Lower leg skin (tissue), 4 donors: ENCODE data around the gene DAGLA. TPM values are rescaled to one million over a fixed set of nuclear protein-coding genes. Genes with fewer than 3 reads are reported as not detected.
"Not testable (repeated sequence)": the region's sequence is repeated elsewhere in the genome, so short reads cannot be mapped to it uniquely, and the experiment has no call there.

ENCODE experiments used
- DNase-seq, 2 donors: peaks; one replicate each; pipeline ENCODE4 v3.0.0-alpha.2; 2019; ENCODE audit warnings: low spot score in 2 of 2
- H3K4me3 ChIP-seq: fragments of 200-600 bp; sonication (generic); 2 replicates; pipeline ENCODE4 v1.5.1; 2017; ENCODE audit warnings: mild to moderate bottlenecking, low read depth; ENCODE audit not compliant: poor library complexity, severe bottlenecking
- CTCF ChIP-seq, 3 donors: fragments of 450-650 bp; IDR thresholded peaks; one replicate each; pipeline ENCODE4 v1.5.1; 2016; ENCODE audit warnings: antibody characterized with exemption in 3 of 3, mild to moderate bottlenecking in 3 of 3, moderate library complexity in 2 of 3
- POLR2A ChIP-seq, 2 donors: fragments of 450-650 bp; IDR thresholded peaks; one replicate each; pipeline ENCODE4 v1.6.1; 2016 to 2017; ENCODE audit warnings: antibody characterized with exemption in 2 of 2, mild to moderate bottlenecking in 1 of 2, moderate library complexity in 1 of 2
- WGBS, 2 donors: methylation state at CpG; one replicate each; pipeline ENCODE4 v1.1.5; 2018; 5-methylcytosine and 5-hydroxymethylcytosine counted together
- intact Hi-C: fragments of 100-400 bp; cut with DNase I; formaldehyde crosslinking; loops from one replicate; pipeline ENCODE4 v1.15.0; 2023; ENCODE audit warnings: low total_unique reads
- total RNA-seq, 4 donors: library from RNA; depleted of rRNA; stranded (reverse); fragments of >200 nt; gene quantifications; one replicate each; pipeline ENCODE4 v1.1.0, GENCODE V29; 2016

The DAGLA gene
- total RNA-seq, 4 donors from 2014 or later: 0.23 to 1.8 (median 0.79) TPM

- no peak for DNase-seq
- no peak overlapping the region for H3K4me3 ChIP-seq
- no peak for TF ChIP-seq CTCF (IDR thresholded peaks at IDR 0.05)
- TF ChIP-seq POLR2A (IDR thresholded peaks at IDR 0.05): no peak
- WGBS, 2 donors: 65% methylated on average over 11 of the region's 11 CpGs
- intact Hi-C loops: no loop called here
Observed at GRCh38 chr11:61657566-61658290, 22.5 kb upstream of the DAGLA start.

- DNase-seq: no peak
- TF ChIP-seq POLR2A (IDR thresholded peaks at IDR 0.05): no peak
- 84 to 86% methylated on average over 8 of the region's 8 CpGs for WGBS, 2 donors
- H3K4me3 ChIP-seq: no peak overlapping the region
- intact Hi-C loops: no loop called here
Observed at GRCh38 chr11:61659413-61660196, 20.6 kb upstream of the DAGLA start.

GRCh38 chr11:61660997-61661396 lies 19.2 kb upstream of the DAGLA start:
- DNase-seq, intact Hi-C loops, H3K4me3 ChIP-seq: not testable (repeated sequence)
- WGBS, 2 donors: 69 to 80% methylated on average over 4 of the region's 4 CpGs

GRCh38 chr11:61666684-61667297 lies 13.4 kb upstream of the DAGLA start:
- 72% methylated on average over 3 of the region's 3 CpGs for WGBS, 2 donors
- no peak overlapping the region for H3K4me3 ChIP-seq
- intact Hi-C loops: no loop called here
- no peak for DNase-seq
- TF ChIP-seq POLR2A (IDR thresholded peaks at IDR 0.05) (no peak), CTCF (IDR thresholded peaks at IDR 0.05) (no peak)

GRCh38 chr11:61667684-61668305 lies 12.4 kb upstream of the DAGLA start:
- no peak for TF ChIP-seq POLR2A (IDR thresholded peaks at IDR 0.05)
- TF ChIP-seq CTCF (IDR thresholded peaks at IDR 0.05): no peak
- no peak overlapping the region for H3K4me3 ChIP-seq
- DNase-seq: no peak
- intact Hi-C loops: no loop called here
- 86 to 88% methylated on average over 6 of the region's 6 CpGs for WGBS, 2 donors

GRCh38 chr11:61669417-61669816 lies 10.8 kb upstream of the DAGLA start:
- DNase-seq: no peak
- intact Hi-C loops: no loop called here
- H3K4me3 ChIP-seq: no peak overlapping the region
- no peak for TF ChIP-seq POLR2A (IDR thresholded peaks at IDR 0.05)
- TF ChIP-seq CTCF (IDR thresholded peaks at IDR 0.05): no peak
- 89 to 91% methylated on average over 4 of the region's 4 CpGs for WGBS, 2 donors
